Esophagus squamous epithelium (tissue), 4 donors: ENCODE results near the gene ARPC1A.

Experiments used
- CTCF ChIP-seq, 6 experiments: fragments of 450-650 bp in 4 of 6; fragments of 200-600 bp in 2 of 6; sonication (generic) in 2 of 6; IDR thresholded peaks; one replicate each; pipeline ENCODE4 v1.5.1; 2016 to 2019; ENCODE audit warnings: antibody characterized with exemption in 6 of 6, mild to moderate bottlenecking in 4 of 6, moderate library complexity in 4 of 6
- POLR2A ChIP-seq, 4 donors: fragments of 450-650 bp; IDR thresholded peaks; one replicate each; pipeline ENCODE4 v1.6.1; 2017; ENCODE audit warnings: antibody characterized with exemption in 4 of 4, mild to moderate bottlenecking in 4 of 4, moderate library complexity in 3 of 4

DNA sequence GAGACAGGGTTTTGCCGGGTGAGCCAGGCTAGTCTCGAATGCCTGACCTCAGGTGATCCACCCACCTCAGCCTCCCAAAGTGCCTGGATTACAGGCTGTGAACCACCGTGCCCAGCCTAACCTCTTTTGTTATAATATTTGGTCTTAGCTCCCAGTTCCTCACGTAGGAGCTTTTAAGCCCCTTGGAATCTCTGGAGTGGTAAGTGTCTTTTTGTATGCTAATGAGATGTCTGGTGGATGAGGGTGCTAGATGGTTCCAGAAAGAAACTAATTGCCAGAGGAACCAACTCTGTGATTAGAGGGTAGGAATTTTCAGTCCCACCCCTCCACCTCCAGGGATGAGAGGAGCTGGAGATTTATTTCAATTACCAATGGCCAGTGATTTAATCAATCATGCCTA lies 5.3 kb upstream of the ARPC1A start:
- no peak for TF ChIP-seq CTCF (IDR thresholded peaks at IDR 0.05)
- no peak for TF ChIP-seq POLR2A (IDR thresholded peaks at IDR 0.05)
